GM19438 (cell line): ENCODE measurements around the gene HAT1.

Experiments used
- ATAC-seq: cut with Tn5 transposase; IDR thresholded peaks from one replicate; pipeline ENCODE4 v1.9.1; 2021; ENCODE audit warnings: low read depth; ENCODE audit not compliant: unreplicated experiment

HAT1 gene

GRCh38 chr2:171913517-171913916 lies 8.7 kb upstream of the HAT1 start:
- no peak for ATAC-seq

- no peak for ATAC-seq
Observed at GRCh38 chr2:171919453-171919852, 2.8 kb upstream of the HAT1 start.

- no peak for ATAC-seq
Observed at GRCh38 chr2:171921970-171922229, 361 bp upstream of the HAT1 start.

GRCh38 chr2:171923206-171923605 lies 945 bp downstream of the HAT1 start:
- no peak for ATAC-seq

- ATAC-seq: no peak
Observed at GRCh38 chr2:171924170-171924942, 2.1 kb downstream of the HAT1 start.

GRCh38 chr2:171930385-171930784 lies 8.1 kb downstream of the HAT1 start:
- ATAC-seq: no peak

GRCh38 chr2:171939058-171939742 lies 16.9 kb downstream of the HAT1 start:
- no peak for ATAC-seq

- no peak for ATAC-seq
Observed at GRCh38 chr2:171939743-171940071, 17.4 kb downstream of the HAT1 start.

- ATAC-seq: no peak
Observed at GRCh38 chr2:171941316-171941699, 19.0 kb downstream of the HAT1 start.

GRCh38 chr2:171943869-171944268 lies 21.6 kb downstream of the HAT1 start:
- no peak for ATAC-seq

- no peak for ATAC-seq
Observed at GRCh38 chr2:171952276-171952675, 30.0 kb downstream of the HAT1 start.

- ATAC-seq: no peak
Observed at GRCh38 chr2:171952748-171953147, 30.5 kb downstream of the HAT1 start.

GRCh38 chr2:171956135-171956825 lies 34.0 kb downstream of the HAT1 start:
- ATAC-seq: no peak

GRCh38 chr2:171957061-171957460 lies 34.8 kb downstream of the HAT1 start:
- ATAC-seq: no peak

- no peak for ATAC-seq
Observed at GRCh38 chr2:171958475-171958874, 36.2 kb downstream of the HAT1 start.

GRCh38 chr2:171959998-171960397 lies 37.7 kb downstream of the HAT1 start:
- no peak for ATAC-seq

GRCh38 chr2:171960570-171960969 lies 38.3 kb downstream of the HAT1 start:
- no peak for ATAC-seq

GRCh38 chr2:171963198-171963597 lies 40.9 kb downstream of the HAT1 start:
- no peak for ATAC-seq

- no peak for ATAC-seq
Observed at GRCh38 chr2:171964308-171964707, 42.0 kb downstream of the HAT1 start.

GRCh38 chr2:171965238-171965637 lies 43.0 kb downstream of the HAT1 start:
- no peak for ATAC-seq

- ATAC-seq: no peak
Observed at GRCh38 chr2:171965661-171966060, 43.4 kb downstream of the HAT1 start.

GRCh38 chr2:171966235-171966634 lies 44.0 kb downstream of the HAT1 start:
- ATAC-seq: no peak
